Activated CD8-positive, alpha-beta memory T cell treated with anti-CD3 and anti-CD28 coated beads, Interleukin-2, amount 50 U/mL, for 1 hour (primary cell): ENCODE data around the gene DNAJB4.
"Not testable (repeated sequence)": the region's sequence is repeated elsewhere in the genome, so short reads cannot be mapped to it uniquely, and the experiment has no call there.

Experiments used
- DNase-seq: peaks from one replicate; pipeline ENCODE4 v3.0.0-alpha.2; 2020; ENCODE audit errors: extremely low read depth

Gene DNAJB4

DNA sequence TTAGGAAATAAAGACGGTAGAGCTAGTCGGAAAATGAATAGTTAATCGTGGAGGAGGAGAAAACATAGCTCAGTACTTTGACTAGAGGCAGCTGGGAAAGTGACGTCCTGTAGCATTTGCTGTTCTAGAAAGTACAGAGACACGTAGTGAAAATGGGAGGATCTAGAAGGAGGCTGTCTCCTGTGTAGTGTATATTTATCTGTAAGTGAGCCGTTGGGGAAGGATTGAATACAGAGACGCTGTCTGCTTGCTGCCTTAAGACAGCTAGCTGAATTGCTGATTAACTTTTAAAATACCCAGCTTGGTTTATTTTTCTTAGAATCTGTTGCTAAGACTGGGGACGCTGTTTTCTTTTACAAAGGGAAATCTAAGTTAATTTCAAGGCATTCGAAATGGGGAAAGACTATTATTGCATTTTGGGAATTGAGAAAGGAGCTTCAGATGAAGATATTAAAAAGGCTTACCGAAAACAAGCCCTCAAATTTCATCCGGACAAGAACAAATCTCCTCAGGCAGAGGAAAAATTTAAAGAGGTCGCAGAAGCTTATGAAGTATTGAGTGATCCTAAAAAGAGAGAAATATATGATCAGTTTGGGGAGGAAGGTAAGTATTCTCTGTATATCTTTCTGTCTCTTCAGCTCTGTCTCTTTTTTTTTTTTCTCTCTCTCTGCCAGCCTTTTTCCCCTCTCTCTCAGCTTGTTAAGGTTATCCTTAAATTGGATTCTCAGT, at the start of gene DNAJB4:
DNAJB4 (plus strand) TSS at position 221 of the 729 bp plus-strand sequence; CDS start at position 393, 172 bp downstream.
- DNase-seq, result peak; percentile 51

GRCh38 chr1:77955709-77956108, 49.0 kb upstream of the DNAJB4 start:
- DNase-seq, result no peak

DNA sequence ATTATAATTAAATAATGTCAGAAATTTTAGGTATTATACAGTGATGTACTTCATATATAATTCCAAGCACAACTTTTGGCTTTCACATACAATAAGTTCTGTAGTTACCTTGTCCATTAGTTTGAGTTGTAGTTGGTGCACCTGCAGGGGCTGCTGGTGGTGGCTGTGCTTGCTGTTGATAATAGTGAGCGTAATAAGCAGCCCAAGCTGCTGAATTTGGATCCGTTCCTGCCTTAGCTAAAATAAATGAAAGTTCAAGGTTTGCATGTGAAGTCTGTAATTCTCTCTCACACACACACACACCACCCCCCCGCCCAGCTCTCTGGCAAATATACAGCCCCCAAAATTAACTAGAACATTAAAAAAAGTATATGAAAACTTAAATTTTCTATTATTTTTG, 48.3 kb upstream of the DNAJB4 start:
- DNase-seq, result no peak

DNA sequence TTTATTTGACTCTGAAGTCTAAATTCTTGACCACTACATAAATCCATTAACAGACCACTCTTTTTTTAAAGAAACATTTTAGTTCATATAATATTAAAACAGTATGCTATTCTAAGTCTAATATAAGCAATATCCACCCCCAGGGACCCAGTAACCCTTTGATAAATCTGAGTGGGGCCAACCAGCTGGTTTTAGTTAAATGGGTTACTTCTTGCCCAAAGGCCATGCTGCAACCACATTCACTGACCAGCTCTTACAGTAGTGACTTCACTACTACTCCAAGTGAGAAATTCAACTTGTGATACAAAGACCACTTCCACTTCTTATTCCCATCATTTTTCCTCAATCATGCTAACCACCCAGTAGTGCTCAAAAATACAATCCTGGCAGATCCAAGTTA, 46.3 kb upstream of the DNAJB4 start:
- DNase-seq, result no peak

- no peak for DNase-seq
Observed at GRCh38 chr1:77958850-77959249, 45.9 kb upstream of the DNAJB4 start.

DNA sequence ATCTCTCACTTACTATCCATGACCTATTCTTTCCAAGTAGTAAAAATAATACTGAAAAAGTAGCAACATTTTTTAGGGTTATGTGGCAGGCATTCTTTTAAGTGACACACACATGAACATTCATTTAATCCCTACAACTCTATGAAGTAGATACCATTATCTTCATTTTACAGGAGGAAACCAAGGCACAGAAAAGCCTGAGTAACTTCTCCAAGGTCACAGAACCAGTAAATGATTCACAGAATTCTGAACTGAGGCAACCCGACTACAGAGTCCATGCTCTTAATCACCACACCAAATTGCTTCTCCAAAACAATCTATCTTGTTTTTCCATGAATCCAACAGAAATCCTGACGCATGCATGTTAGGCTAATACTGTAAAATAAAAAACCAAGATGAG, 43.3 kb upstream of the DNAJB4 start:
- DNase-seq, result no peak

DNA sequence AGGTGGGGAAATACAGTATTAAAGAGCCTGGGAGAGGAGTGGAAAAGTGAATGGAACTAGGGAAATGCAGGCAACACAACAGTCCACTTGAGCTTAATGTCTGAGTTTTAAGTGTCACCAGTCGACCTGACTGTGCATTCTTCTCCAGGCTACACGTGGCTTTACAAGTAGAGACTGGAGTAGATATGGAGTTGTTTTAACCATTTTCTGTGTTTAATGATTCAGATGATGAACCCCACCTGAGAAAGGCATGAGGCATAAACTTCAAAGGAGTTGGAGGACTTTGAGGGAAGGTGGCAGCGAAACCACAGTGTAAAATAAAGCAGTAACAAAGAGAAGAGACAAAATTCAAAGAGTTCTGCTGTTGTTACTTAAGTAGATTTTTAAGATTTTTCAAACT, 38.4 kb upstream of the DNAJB4 start:
- DNase-seq, result no peak

- no peak for DNase-seq
Observed at GRCh38 chr1:77970192-77970591, 34.5 kb upstream of the DNAJB4 start.

- DNase-seq, result no peak
Observed at GRCh38 chr1:77972080-77972479, 32.7 kb upstream of the DNAJB4 start.

DNA sequence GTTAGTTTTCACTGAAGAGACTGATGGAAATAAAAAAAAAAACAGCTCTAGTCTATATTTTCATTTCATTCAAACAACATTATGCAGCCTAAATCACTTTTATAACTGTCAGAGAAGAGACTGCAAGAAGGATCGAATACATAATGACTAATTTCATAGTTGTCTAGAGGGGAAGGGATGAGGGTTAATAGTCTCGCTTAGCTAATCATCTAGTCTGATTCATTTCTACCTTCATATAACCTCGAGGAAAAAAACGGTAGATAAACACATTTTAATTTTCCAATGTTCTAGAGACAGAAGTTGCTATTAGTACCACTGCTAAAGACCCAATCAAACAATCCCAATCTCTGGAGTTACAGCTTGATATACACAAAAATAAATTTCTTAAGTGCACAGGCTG, 29.4 kb upstream of the DNAJB4 start:
- no peak for DNase-seq

DNA sequence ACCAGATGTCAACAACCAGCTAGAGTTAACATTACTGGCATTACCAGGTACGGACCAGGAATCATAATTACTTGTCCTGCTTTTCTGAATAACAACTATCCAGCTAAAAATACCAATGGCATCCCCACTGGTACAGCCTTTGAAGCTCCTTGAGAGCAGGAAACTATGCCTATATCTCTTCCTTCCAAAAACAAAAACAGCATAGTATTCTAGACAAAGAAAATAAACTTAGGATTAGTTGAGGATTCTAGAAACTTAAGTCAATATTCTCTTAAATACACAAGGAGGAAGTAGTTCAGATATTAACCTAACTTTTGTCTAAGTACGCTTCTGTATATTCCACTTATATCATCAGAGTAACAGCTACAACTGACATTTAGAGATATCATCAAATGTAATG, 28.8 kb upstream of the DNAJB4 start:
- no peak for DNase-seq

DNA sequence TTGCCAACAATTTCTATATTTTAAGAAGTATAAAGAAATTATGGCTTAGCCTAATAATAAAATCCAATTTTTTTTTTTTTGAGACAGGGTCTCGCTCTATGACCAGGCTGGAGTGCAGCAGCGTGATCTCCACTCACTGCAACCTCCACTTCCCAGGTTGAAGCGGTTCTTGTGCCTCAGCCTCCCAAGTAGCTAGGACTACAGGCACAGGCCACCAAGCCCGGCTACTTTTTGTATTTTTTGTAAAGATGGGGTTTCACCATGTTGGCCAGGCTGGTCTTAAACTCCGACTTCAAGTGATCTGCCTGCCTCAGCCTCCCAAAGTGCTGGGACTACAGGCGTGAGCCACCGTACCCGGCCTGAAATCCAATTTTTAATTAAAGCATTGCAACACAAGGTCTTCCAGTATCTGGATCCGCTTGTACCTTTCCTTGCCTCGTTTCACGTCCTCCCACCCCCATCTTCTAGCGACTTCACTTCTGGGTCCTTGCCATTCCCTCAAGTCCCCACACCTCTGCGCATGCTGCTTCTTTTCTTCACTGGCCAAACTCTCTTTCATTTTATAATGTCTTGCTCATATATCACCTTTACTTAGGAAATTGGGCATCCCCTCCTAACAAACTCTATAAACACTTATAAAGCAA, 28.2 kb upstream of the DNAJB4 start:
- no peak for DNase-seq

GRCh38 chr1:77977989-77978292, 26.8 kb upstream of the DNAJB4 start:
- DNase-seq, result no peak

GRCh38 chr1:77978293-77978968, 26.3 kb upstream of the DNAJB4 start:
- DNase-seq, result peak; percentile 81

GRCh38 chr1:77978969-77979876, 25.5 kb upstream of the DNAJB4 start, which contains the start of gene FUBP1:
Gene FUBP1, minus strand, starts transcription at chr1:77979072. Its CDS starts 68 bp downstream, at chr1:77979004.
- peak; percentile 96 for DNase-seq

DNA sequence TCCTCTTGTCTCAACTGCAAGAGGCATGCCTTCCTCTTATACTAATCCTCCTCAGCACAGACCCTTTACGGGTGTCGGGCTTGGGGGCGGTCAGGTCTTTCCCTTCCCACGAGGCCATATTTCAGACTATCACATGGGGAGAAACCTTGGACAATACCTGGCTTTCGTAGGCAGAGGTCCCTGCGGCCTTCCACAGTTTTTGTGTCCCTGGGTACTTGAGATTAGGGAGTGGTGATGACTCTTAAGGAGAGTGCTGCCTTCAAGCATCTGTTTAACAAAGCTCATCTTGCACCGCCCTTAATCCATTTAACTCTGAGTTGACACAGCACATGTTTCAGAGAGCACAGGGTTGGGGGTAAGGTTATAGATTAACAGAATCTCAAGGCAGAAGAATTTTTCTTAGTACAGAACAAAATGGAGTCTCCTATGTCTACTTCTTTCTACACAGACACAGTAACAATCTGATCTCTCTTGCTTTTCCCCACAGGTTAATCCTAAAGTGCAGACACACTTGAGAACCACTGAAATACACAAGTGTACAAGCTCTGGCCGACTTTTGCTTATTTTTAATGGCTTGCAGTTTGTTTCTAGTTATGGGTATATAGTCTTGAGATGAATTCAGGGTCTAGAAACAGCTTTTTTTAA, 21.3 kb upstream of the DNAJB4 start:
- DNase-seq, result not testable (repeated sequence)

DNA sequence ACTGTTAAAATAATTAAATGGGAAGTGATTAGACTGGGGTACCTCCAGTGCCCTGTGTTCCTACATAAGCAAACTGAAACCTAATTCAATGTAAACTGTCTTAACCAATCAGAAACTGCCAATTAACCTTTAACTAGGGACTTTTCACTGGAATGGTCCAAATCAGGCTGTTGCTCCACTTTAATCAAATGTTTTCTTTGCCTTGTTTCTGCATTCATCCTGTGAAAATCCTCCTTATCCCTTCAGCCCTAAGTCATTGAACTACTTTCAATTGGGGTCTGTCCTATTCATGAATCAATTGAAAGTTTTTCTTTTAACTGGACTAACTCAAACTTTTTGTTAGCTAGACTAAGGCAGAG, 20.8 kb upstream of the DNAJB4 start:
- DNase-seq, result no peak

DNA sequence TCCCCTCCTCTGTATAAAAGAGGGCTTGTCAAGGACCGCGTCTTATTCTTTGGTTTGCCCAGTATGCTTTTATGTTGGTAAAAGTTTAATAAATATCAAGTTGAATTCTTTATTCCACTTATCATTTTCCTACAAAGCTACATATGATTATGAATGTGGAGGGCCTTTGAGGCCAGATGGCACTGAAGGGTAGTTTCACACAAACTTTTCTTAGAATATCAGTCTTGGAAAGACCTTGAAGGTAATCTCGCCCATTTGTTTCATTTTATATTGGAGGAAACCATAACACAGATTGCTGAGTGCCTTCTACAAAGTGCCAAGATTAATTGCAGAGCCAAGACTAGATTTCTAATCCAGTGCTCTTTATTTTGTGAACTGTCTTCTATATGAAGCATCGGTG, 20.1 kb upstream of the DNAJB4 start:
- DNase-seq, result no peak

DNA sequence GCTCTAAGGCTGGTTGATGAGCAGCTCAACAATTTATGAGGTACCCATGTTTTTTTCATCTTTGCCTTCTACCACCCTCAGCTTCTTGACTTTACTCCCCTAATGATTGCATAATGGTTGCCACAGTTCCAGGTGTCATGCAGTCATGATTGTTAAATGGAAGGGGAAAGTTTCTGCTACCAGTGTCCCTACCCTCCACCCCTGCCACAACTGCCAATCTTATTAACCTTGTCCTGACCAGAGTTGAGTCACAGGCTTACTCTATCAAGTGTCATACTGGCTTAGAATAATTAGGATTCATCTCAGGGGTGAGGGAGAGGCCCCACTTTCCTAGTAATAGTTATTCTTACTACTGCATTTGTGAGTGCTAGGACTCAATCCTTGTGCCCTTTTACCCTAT, 17.9 kb upstream of the DNAJB4 start:
- DNase-seq, result no peak

DNA sequence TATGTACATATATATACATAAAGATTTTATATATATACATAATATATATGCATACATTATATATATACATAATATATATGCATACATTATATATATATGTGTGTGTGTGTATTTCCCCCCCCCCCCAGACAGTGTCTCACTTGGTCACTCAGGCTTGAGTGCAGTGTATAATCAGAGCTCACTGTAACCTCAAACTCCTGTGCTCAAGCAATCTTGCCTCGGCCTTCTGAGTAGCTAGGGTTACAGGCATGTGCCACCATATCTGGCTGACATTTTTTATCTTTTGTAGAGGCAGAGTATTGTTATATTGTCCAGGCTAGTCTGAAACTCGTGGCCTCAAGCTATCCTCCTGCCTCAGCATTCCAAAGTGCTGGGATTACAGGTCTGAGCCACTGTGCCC, 16.8 kb upstream of the DNAJB4 start:
- no peak for DNase-seq

DNA sequence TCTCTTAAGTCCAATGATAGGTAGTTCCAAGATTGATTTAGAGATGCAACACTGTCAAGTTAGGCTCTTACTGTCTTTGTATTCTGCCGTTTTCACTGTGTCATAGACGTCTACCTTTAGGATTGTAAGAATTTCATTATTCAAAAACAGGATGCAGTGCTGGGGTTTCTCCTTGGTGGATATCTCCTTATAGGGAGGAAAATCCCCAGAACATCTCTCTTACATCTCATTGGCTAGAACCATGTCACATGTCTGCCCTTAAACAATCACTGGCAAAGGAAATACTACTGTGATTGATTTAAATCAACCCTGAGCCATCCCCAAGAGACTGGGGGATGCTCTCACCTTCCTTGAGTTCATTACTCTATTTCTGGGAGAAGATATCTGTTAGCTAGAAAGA, 15.0 kb upstream of the DNAJB4 start:
- no peak for DNase-seq
